WERI-Rb-1 (cell line): ENCODE results near the gene MTF1.
"Not testable (repeated sequence)": the region's sequence is repeated elsewhere in the genome, so short reads cannot be mapped to it uniquely, and the experiment has no call there.

Experiments
- DNase-seq: peaks from one replicate; pipeline ENCODE4 v3.0.0-alpha.2; 2020
- H3K27ac ChIP-seq: fragments of 250-450 bp; sonication (Bioruptor Pico); 2 replicates; pipeline ENCODE4 v1.5.1; 2020; ENCODE audit warnings: mild to moderate bottlenecking, moderate library complexity
- H3K27me3 ChIP-seq: fragments of 250-450 bp; sonication (Bioruptor Pico); 2 replicates; pipeline ENCODE4 v1.5.1; 2021; ENCODE audit warnings: mild to moderate bottlenecking, low read depth, moderate library complexity; ENCODE audit not compliant: insufficient read depth, severe bottlenecking
- H3K36me3 ChIP-seq: fragments of 250-450 bp; sonication (Bioruptor Pico); 2 replicates; pipeline ENCODE4 v1.5.1; 2020; ENCODE audit warnings: mild to moderate bottlenecking, moderate library complexity
- H3K4me3 ChIP-seq: 2 replicates; pipeline ENCODE4 v1.5.1; 2011; ENCODE audit warnings: low read depth, mild to moderate bottlenecking, control low read depth, low read length
- H3K9me3 ChIP-seq: fragments of 250-450 bp; sonication (Bioruptor Pico); 2 replicates; pipeline ENCODE4 v1.5.1; 2021; ENCODE audit warnings: mild to moderate bottlenecking, moderate library complexity; ENCODE audit not compliant: severe bottlenecking
- TF ChIP-seq, protein P1 (sequence below): IDR thresholded peaks from 2 replicates; pipeline ENCODE4 v1.5.1; 2011; ENCODE audit warnings: low read depth, mild to moderate bottlenecking, control low read depth, inconsistent platforms, low read length

The MTF1 gene

DNA sequence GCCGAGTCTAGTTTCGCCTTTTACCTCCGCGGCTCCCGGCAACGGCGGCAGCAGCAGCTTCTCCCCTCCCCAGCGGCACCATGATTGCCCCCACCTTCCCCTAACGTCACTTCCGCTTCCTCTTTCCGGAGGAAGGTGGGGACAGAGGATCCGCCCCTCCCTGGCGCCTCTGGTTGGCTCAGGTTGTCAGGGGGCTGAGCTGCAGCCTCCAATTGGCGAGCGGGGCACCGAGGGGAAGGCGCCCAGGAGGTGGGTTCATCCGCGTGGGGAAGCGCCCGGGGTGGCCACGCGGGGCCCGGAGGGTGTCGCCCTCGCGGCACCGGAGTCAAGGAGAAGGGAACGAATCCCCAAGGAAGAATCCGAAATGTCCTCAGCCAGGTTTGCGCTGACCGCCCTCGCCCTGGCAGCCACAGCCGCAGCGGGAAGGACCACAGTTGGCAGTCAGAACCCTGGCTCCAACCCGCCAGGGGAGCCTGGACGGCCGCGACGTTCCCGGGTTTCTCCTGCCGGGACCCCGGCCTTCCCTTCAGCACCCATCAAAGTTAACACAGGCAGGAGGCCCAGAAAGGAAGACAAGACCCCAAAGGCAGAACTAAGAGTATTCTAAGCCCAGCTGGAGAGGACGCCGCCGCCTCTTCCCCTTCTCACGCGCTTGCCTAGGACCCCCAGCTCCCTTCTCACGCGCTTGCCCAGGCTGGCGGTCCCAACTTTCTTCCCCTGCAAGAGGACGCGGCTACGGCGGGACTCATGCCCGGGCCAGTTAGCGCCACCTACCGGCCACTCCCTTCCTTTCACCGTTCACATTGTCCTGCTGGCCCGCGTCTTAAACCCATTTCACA is at the start of gene MTF1:
Gene MTF1, minus strand, starts transcription at position 86 of the 839 bp plus-strand sequence. CDS start 1,934 bp downstream, outside the sequence.
- DNase-seq: peak; percentile 97
- H3K4me3 ChIP-seq: peak within 1 kb of the TSS; percentile 96
- TF ChIP-seq, protein P1, sequence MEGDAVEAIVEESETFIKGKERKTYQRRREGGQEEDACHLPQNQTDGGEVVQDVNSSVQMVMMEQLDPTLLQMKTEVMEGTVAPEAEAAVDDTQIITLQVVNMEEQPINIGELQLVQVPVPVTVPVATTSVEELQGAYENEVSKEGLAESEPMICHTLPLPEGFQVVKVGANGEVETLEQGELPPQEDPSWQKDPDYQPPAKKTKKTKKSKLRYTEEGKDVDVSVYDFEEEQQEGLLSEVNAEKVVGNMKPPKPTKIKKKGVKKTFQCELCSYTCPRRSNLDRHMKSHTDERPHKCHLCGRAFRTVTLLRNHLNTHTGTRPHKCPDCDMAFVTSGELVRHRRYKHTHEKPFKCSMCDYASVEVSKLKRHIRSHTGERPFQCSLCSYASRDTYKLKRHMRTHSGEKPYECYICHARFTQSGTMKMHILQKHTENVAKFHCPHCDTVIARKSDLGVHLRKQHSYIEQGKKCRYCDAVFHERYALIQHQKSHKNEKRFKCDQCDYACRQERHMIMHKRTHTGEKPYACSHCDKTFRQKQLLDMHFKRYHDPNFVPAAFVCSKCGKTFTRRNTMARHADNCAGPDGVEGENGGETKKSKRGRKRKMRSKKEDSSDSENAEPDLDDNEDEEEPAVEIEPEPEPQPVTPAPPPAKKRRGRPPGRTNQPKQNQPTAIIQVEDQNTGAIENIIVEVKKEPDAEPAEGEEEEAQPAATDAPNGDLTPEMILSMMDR: peak; percentile 90
- H3K9me3 ChIP-seq: no peaks in the 10 kb centered on the region
- peak within 1 kb of the TSS; percentile 67 for H3K27ac ChIP-seq
- peaks cover 37% of the 10 kb centered on the region for H3K36me3 ChIP-seq
- no peaks in the 10 kb centered on the region for H3K27me3 ChIP-seq

DNA sequence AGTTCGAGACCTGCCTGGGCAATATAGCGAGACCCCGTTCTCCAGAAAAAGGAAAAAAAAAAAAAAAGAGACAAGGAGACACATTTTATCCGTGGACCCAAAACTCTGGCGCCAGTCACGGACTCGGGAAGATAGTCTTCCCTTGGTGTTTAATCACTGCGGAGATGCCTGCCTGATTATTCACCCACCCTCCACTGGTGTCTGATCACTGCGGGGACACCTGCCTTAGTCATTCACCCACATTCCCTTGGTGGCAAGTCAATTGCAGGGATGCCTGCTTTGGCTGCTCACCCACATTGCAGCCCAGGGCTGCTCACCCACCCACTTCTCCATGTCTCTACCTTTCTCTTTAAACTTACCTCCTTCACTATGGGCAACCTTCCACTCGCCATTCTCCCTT is 49.1 kb upstream of the MTF1 start:
- H3K9me3 ChIP-seq, H3K27ac ChIP-seq, H3K36me3 ChIP-seq, DNase-seq, H3K27me3 ChIP-seq, H3K4me3 ChIP-seq: not testable (repeated sequence)

DNA sequence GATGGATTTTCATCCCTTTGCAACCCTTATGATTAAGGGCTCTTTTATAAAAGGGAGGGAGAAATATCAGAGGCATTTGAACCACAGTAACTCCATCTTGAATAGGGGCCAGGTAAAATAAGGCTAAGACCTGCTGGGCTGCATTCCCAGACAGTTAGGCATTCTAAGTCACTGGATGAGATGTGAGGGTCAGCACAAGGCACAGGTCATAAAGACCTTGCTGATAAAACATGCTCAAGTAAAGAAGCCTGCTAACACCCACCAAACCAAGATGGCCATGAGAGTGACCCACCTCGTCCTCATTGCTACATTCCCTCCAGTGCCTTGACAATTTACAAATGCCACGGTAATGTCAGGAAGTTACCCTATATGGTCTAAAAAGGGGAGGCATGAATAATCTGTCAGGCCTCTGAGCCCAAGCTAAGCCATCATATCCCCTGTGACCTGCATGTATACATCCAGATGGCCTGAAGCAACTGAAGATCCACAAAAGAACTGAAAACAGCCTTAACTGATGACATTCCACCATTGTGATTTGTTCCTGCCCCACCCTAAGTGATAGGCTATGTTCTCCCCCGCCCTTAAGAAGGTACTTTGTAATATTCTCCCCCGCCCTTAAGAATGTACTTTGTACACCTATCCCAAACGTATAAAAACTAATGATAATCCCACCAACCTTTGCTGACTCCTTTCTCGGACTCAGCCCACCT is 48.2 kb upstream of the MTF1 start:
- not testable (repeated sequence) for H3K27ac ChIP-seq, DNase-seq, H3K9me3 ChIP-seq, H3K36me3 ChIP-seq, H3K4me3 ChIP-seq, H3K27me3 ChIP-seq

DNA sequence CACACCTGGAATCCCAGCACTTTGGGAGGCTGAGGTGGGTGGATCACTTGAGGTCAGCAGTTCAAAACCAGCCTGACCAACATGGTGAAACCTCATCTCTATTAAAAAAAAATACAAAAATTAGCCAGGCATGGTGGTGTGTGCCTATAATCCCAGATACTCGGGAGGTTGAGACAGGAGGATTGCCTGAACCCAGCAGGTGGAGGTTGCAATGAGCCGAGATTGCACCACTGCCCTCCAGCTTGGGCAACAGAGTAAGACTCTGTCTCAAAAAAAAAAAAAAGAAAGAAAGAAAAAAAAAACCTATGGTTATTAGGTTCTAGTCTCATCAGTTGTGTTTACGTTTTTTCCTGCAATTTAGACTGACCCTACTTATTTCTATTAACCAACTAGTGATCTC is 47.2 kb upstream of the MTF1 start:
- DNase-seq, H3K27me3 ChIP-seq, H3K4me3 ChIP-seq, H3K36me3 ChIP-seq, H3K27ac ChIP-seq, H3K9me3 ChIP-seq: not testable (repeated sequence)

DNA sequence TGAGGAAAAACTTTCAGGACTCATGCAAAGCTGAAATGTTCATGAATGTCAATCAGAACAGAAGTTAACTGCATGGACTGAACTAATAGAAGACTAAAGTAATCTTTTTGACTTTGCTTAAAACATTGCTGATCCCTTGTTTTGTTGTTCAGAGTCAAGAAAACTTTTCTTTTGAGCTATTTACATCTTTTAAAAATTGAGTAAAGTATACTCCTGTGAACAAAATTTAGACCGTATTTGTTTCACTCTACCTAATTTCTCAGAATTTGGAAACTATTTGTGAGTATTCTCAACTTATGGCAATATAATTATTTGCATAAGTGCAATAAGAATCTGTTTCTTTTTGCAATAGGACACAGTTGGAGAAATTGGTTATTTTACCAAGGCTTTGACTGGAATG is 46.3 kb upstream of the MTF1 start:
- Histone ChIP-seq H3K27ac (no peak overlapping the region), H3K9me3 (no peaks in the 10 kb centered on the region), H3K27me3 (no peaks in the 10 kb centered on the region), H3K4me3 (no peak overlapping the region), H3K36me3 (no peaks in the 10 kb centered on the region; the same call in 1 of the 2 replicates)
- no peak for DNase-seq
- TF ChIP-seq, protein P1: no peak

DNA sequence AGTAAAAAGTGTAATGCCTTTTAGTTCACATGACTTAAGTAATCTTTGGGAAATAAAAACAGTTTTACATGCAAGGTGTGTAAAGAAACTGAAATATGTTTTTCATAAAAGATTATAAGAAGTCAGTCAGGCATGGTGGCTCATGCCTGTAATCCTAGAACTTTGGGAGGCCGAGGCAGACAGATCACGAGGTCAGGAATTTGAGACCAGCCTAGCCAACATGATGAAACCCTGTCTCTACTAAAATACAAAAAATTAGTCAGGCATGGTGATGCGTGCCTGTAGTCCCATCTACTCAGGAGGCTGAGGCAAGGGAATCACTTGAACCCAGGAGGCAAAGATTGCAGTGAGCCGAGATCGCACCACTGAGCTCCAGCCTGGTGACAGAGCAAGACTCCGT is 44.5 kb upstream of the MTF1 start:
- not testable (repeated sequence) for H3K27ac ChIP-seq, H3K9me3 ChIP-seq, DNase-seq, H3K4me3 ChIP-seq, H3K27me3 ChIP-seq, H3K36me3 ChIP-seq

DNA sequence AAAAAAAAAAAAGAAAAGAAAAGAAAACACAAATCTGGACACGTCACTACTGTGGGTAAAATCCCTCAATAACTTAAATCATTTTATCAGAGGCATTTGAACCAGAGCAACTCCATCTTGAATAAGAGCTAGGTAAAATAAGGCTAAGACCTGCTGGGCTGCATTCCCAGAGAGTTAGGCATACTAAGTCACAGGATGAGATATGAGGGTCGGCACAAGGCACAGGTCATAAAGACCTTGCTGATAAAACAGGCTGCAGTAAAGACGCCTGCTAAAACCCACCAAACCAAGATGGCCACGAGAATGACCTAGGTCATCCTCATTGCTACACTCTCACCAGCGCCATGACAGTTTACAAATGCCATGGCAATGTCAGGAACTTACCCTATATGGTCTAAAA is 43.6 kb upstream of the MTF1 start:
- no peaks in the 10 kb centered on the region for H3K27me3 ChIP-seq
- TF ChIP-seq, protein P1: no peak
- no peak for DNase-seq
- H3K27ac ChIP-seq: no peak overlapping the region
- no peaks in the 10 kb centered on the region; the same call in 1 of the 2 replicates for H3K36me3 ChIP-seq
- no peaks in the 10 kb centered on the region for H3K9me3 ChIP-seq
- no peak overlapping the region for H3K4me3 ChIP-seq

DNA sequence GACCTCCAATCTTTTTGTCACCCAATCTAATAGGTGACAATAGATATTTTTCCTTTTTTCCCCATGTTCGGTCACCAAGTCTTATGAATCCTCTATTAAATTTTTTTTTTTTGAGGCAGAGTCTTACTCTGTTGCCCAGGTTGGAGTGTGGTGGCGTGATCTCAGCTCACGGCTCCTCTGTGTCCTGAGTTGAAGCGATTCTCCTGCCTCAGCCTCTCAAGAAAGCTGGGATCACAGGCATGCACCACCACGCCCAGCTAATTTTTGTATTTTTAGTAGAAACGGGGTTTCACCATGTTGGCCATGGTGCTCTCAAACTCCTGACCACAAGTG is 42.5 kb upstream of the MTF1 start:
- Histone ChIP-seq H3K27ac (no peak overlapping the region), H3K9me3 (no peaks in the 10 kb centered on the region)
- TF ChIP-seq, protein P1: no peak

More for the DNA sequence above, 42.5 kb upstream of the MTF1 start:
- no peaks in the 10 kb centered on the region for H3K27me3 ChIP-seq
- H3K36me3 ChIP-seq: no peaks in the 10 kb centered on the region; the same call in 1 of the 2 replicates
- H3K4me3 ChIP-seq: no peak overlapping the region
- no peak for DNase-seq
